ENCODE results near the gene TNRC6A.
A peak's percentile ranks its signal among the peaks of the same experiment; 100 is the strongest.
"Not testable (repeated sequence)": the region's sequence is repeated elsewhere in the genome, so short reads cannot be mapped to it uniquely, and the experiment has no call there.

TNRC6A gene

DNA sequence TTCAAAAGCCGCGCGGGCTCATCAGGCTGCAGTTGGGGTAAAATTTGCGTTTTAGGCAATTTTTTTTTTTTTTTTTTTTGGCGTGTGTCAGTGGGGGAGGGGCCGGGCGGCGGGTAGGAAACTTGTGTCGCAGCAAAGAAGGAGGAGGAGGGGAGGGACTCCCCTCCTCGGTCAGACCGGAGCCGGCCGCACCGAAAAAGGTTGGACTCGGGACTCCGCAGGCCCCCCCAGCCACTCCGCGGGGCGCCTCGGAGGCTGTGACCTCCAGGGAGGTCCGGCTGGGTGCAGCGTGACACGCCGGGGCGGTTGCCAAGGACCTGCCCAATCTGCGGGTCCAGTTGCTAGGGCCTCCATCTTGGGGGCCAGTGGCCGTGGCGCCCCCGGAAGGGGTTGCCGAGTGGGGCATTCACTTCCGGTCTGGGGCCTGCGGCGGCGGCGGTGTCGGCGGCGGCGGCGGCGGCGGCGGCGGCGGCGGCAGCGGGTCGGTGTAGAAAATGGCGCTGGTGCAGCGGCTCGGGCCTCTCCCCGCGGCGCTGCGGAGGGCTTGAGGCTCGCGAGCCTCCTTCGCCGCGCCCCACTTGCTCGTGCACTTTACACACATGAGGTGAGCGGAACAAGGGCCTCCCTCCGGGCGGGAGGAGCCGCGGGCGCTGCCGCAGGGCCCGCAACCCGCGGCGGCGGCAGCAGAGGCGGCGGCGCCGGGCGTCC is at the start of gene TNRC6A:
TNRC6A (plus strand) TSS at position 409 of the 708 bp plus-strand sequence; CDS start at position 600, 191 bp downstream.
- peak; percentile 67 to 69 for DNase-seq

GRCh38 chr16:24681793-24682192 is 47.7 kb upstream of the TNRC6A start:
- DNase-seq: no peak

- no peak for DNase-seq
Measured at GRCh38 chr16:24683250-24683649, 46.2 kb upstream of the TNRC6A start.

GRCh38 chr16:24683847-24684493 is 45.5 kb upstream of the TNRC6A start:
- no peak for DNase-seq

DNA sequence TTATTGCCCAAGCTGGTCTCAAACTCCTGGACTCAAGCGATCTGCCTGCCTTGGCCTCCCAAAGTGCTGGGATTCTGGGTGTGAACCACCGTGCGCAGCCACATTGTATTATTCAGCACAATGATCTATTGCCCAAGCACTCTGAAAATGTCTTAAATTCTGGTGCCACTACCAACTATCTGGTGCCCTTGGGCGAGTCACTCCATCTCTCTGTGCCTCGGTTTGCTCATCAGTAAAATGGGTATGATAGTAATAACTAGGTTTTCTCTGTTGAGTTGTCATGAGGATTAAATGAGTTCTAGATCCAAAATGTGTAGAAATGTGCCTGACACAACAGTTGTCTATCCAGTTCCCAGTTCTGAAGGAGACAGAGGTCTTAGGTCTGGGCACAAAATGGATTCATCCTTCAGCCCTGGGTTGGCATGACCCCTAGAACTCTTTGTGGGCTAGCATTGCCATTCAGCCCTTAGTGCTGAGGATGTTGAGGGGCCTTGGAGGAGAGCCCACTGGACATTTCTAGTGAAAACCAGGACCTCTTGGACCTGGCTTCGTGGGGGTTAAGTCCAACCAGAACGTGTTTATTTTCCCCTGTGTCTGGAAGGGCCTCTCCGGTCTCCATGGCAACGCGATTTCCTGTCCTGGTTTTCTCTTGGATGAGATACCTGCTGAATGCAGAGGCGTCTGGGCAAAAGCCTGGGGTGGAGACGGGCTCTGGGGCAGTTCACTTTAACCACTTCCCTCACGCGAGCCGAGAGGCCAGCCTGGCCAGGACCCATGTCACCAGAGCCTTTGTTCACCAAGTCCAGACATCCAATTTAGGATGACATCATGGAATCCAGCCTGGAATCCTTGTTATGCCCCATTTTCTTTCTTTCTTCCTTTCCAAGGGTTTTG is 43.7 kb upstream of the TNRC6A start:
- DNase-seq: peak in 1 of 2 experiments; percentile 11

GRCh38 chr16:24686678-24687077 is 42.8 kb upstream of the TNRC6A start:
- no peak for DNase-seq

DNA sequence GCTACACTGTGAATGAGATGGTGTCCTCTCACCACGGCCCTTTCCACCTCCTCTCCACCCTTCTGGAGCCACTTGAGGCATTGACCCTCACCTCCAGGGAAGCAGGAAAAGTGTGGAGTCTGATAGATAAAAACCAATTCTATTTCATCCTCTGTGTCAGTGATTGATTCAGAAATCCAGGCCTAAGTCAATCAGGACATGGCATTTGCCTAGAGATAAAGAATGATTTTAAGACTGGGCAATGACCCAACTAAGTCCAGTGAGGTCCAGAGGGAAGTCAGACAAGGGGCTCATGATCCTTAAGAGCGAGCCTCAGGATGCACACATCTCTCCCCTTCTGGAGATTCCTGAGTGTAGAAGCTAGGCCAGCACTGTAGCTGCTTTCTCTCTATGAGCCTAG is 41.1 kb upstream of the TNRC6A start:
- no peak for DNase-seq

- DNase-seq: peak in 1 of 2 experiments; percentile 57
Measured at GRCh38 chr16:24689128-24689527, 40.3 kb upstream of the TNRC6A start.

DNA sequence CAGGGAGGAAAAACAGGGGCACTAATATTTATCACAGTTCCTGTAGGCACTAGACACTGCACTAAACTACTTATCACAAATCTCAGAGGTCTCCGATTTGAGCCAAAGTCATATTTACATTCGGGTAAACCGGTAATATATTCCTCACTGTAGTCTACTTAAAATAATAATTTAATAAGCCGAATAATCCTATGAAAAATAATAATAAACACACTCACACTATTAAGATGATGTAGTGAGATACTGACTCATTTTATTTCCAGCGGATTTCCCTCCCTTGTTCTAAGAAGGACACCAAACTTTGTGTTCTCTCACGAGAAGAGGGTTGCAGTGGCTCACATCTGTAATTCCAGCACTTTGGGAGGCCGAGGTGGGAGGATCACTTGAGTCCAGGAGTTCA is 36.6 kb upstream of the TNRC6A start:
- DNase-seq: no peak

GRCh38 chr16:24694931-24695330 is 34.5 kb upstream of the TNRC6A start:
- no peak for DNase-seq

DNA sequence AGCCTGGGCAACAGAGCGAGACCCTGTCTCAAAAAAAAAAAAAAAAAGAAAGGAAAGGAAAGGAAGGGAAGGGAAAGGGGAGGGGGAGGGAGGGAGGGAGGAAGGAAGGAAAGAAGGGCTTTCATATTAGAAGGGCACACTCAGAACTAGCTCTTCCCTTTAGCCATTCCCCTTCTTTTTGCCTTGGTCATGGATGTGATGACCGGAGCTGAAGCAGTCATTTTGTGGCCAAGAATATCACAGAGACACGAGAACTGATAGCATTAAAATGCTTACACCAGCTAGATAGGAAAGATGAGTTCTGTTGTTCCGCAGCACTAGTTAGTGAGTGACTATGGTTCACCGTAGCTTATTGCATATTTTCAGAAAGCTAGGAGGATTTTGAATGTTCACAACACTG is 32.8 kb upstream of the TNRC6A start:
- DNase-seq: no peak

DNA sequence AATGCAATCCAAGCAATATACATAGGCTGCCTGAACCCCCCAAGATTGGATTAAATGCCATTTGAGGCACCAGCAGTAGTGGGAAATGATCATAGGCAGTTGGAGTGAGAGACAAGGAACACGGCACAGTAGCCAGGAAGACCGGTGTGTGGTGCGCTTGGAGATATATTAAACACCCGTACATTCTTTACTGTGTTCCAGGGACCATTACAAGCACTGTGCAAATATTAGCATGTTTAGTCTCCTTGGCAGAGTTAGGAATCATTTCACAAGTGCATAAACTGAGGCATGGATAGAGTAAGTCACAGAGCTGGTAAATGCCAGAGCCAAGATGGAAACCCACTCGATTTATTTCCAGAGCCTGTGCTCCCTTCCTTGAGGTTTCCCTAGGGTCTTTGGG is 31.1 kb upstream of the TNRC6A start:
- no peak for DNase-seq

- DNase-seq: no peak
Measured at GRCh38 chr16:24699151-24699723, 30.2 kb upstream of the TNRC6A start.

DNA sequence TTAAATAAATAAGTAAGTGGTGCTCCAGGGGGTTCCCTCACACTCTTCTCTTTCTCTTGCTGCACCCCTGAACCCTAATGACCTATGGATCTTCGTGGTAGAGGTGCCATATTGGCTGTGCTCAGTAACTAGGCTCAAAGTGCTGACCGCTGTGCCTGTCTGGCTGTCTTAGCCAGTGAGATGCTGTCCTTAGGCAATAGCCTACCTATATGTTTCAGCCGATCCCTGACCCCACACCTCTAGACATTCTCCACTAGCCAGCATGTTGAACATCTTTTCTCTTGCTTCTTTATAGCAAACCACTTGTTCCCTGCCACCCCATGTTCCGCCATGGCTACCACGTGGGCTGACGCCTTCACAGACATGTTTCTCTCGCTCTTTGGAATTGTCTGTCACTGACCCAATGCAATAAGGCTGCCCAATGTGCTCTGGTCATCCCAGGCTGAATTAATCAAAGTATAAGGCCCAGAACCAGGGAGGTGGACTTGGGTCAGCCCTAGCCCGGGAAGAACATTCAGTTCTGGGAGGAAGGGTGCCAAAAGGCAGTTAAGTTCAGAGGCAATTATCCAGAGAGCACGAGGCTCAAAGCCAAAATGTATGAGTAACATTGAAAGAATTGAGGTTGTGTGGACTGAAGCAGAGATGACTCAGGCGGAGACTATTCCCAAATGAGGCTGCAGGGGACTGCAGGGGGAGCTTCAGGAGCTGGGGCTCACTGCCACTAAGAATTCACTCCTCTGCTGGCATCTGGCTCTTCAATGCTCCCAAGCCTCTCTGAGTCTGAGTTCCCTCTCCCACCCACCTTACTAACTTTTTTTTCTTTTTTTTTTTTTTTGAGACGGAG is 28.7 kb upstream of the TNRC6A start:
- peak; percentile 79 to 93 for DNase-seq

DNA sequence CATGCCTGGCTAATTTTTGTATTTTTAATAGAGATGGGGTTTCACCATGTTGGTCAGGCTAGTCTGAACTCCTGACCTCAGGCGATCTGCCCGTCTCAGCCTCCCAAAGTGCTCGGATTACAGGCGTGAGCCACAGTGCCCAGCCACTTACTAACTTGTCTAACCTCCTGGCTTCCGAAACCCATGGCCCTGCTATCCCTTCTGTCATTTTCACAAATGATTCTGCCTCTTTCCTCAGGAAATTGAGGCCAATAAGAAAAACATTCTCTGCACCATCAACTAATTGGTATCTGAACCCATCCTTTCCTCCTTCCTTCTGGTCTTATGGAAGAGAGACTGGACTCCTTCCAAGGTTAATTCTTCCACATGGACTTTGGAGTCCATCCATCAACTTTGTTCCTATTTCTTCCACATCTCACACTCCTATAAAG is 27.9 kb upstream of the TNRC6A start:
- DNase-seq: no peak

DNA sequence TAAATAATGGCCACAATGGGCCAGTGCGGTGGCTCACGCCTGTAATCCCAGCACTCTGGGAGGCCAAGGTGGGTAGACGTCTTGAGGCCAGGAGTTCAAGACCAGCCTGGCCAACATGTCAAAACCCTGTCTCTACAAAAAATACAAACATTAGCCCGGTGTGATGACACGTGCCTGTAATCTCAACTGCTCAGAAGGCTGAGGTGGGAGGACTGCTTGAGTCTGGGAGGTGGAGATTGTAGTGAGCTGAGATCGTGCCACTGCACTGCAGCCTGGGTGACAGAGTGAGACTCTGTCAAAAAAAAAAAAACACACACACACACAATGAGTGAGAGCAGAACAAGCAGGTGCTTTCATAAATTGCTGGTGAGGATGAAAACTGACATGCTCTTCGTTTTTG is 21.7 kb upstream of the TNRC6A start:
- DNase-seq: not testable (repeated sequence)

GRCh38 chr16:24713379-24713778 is 16.1 kb upstream of the TNRC6A start:
- DNase-seq: no peak

GRCh38 chr16:24717411-24717810 is 12.0 kb upstream of the TNRC6A start:
- DNase-seq: no peak

- no peak for DNase-seq
Measured at GRCh38 chr16:24718967-24719521, 10.4 kb upstream of the TNRC6A start.

GRCh38 chr16:24721830-24722238 is 7.6 kb upstream of the TNRC6A start:
- DNase-seq: no peak

DNA sequence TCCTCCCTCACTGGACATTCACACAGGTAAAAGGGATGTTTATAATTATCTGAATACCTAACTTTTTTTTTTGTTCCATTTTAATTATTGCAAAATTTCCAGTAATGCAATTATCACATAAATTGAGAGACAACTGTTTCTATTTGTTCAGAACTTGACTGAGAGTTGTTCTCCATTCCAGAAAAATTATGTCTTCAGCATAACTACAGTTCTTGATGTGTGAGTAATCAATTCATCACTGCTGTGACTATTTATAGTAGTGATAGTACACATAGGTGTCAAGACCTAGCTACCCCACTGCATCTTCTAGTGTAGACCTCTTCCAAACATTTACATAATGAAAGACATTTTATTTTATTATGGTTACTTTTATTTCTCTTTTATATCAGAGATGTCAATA is 5.8 kb upstream of the TNRC6A start:
- DNase-seq: peak in 1 of 2 experiments; percentile 21

GRCh38 chr16:24728011-24728410 is 1.4 kb upstream of the TNRC6A start:
- DNase-seq: no peak

Measured in SW 1271 (cell line).